B cell (primary cell): ENCODE data around the gene TMEM235. TPM values are rescaled to one million over a fixed set of nuclear protein-coding genes. Genes with fewer than 3 reads are reported as not detected.
A peak's percentile ranks its signal among the peaks of the same experiment; 100 is the strongest.

Source experiments
- ATAC-seq: fragments of 200-7000 bp; cut with Tn5 transposase; one replicate; pipeline ENCODE4 v1.10.0; 2021; ENCODE audit warnings: low read depth, mild to moderate bottlenecking, moderate number of reproducible peaks, moderate library complexity
- CTCF ChIA-PET: fragments of 350-600 bp; sonication (Branson Sonifier 250); formaldehyde crosslinking; loops from one replicate; lab custom pipeline; 2021; ENCODE audit warnings: antibody characterized with exemption, inconsistent platforms; lab: Charles Lee
- POLR2A ChIA-PET: fragments of 350-600 bp; sonication (Branson Sonifier 250); formaldehyde crosslinking; loops from one replicate; lab custom pipeline; 2021; ENCODE audit warnings: antibody characterized with exemption; lab: Charles Lee
- DNase-seq: peaks from one replicate; pipeline ENCODE4 v3.0.0; 2013
- H2AFZ ChIP-seq: 2 replicates; pipeline ENCODE4 v1.6.1; 2012; ENCODE audit warnings: mild to moderate bottlenecking, low read depth, low read length; ENCODE audit not compliant: insufficient read depth, poor library complexity, severe bottlenecking
- H3K27ac ChIP-seq, 2 donors: 1 replicate in 1 of 2; 2 replicates in 1 of 2; pipeline ENCODE4 v1.5.1; 2012 to 2013; ENCODE audit warnings: low read length in 2 of 2, mild to moderate bottlenecking in 2 of 2, moderate library complexity in 1 of 2
- H3K27me3 ChIP-seq, 4 experiments: fragments of 200-600 bp in 1 of 4; sonication (generic) in 1 of 4; replicated peaks in 1 of 4; 1 replicate in 2 of 4; 2 replicates in 2 of 4; pipeline versions ENCODE4 v1.6.1 to v1.7.0; 2013 to 2016; ENCODE audit warnings: low read length in 3 of 4, mild to moderate bottlenecking in 2 of 4, mixed read lengths in 1 of 4, moderate library complexity in 1 of 4; ENCODE audit not compliant: insufficient read depth in 4 of 4, control insufficient read depth in 3 of 4; ENCODE audit errors: control extremely low read depth in 1 of 4
- H3K36me3 ChIP-seq, 2 experiments: replicated peaks in 1 of 2; 1 replicate in 1 of 2; 2 replicates in 1 of 2; pipeline versions ENCODE4 v1.6.1 to v1.7.1; 2013; ENCODE audit warnings: low read length in 1 of 2; ENCODE audit not compliant: insufficient read depth in 2 of 2, control insufficient read depth in 1 of 2; ENCODE audit errors: control extremely low read depth in 1 of 2, extremely low read depth in 1 of 2
- H3K4me1 ChIP-seq, 2 donors: fragments of 200-600 bp in 1 of 2; sonication (generic) in 1 of 2; 1 replicate in 1 of 2; 2 replicates in 1 of 2; pipeline versions ENCODE4 v1.5.1 to v1.6.1; 2013 to 2017; ENCODE audit warnings: low read length in 2 of 2; ENCODE audit not compliant: control insufficient read depth in 2 of 2, insufficient read depth in 2 of 2
- H3K4me2 ChIP-seq: replicated peaks from 2 replicates; pipeline ENCODE3; 2012; ENCODE audit warnings: mild to moderate bottlenecking, low read depth, low read length; ENCODE audit not compliant: poor library complexity, severe bottlenecking
- H3K4me3 ChIP-seq, 5 experiments: fragments of 200-600 bp in 1 of 5; sonication (generic) in 1 of 5; 1 replicate in 3 of 5; 2 replicates in 2 of 5; pipeline versions ENCODE4 v1.5.1 to v1.7.0; 2011 to 2016; ENCODE audit warnings: low read length in 4 of 5, mild to moderate bottlenecking in 4 of 5, low read depth in 2 of 5, control low read depth in 1 of 5, moderate library complexity in 1 of 5; ENCODE audit not compliant: insufficient read depth in 1 of 5; ENCODE audit errors: control extremely low read depth in 1 of 5, extremely low read depth in 1 of 5
- H3K79me2 ChIP-seq: fragments of 200-600 bp; sonication (generic); one replicate; pipeline ENCODE4 v1.6.0; 2016; ENCODE audit warnings: low read length; ENCODE audit not compliant: control insufficient read depth, insufficient read depth
- H3K9ac ChIP-seq: fragments of 200-600 bp; sonication (generic); 2 replicates; pipeline ENCODE4 v1.6.1; 2017; ENCODE audit warnings: mild to moderate bottlenecking, low read length, moderate library complexity
- H3K9me3 ChIP-seq, 3 donors: one replicate each; pipeline versions ENCODE4 v1.6.1 to v1.7.1; 2013; ENCODE audit warnings: low read length in 2 of 3; ENCODE audit not compliant: control insufficient read depth in 2 of 3, insufficient read depth in 1 of 3; ENCODE audit errors: control extremely low read depth in 1 of 3
- H4K20me1 ChIP-seq: 2 replicates; pipeline ENCODE4 v1.6.0; 2012; ENCODE audit warnings: mild to moderate bottlenecking, low read length; ENCODE audit not compliant: insufficient read depth, control insufficient read depth, poor library complexity, severe bottlenecking
- H3K27ac Mint-ChIP-seq: one replicate; pipeline ENCODE4 v1.8.0; 2021; ENCODE audit warnings: mixed read lengths
- H3K27me3 Mint-ChIP-seq: one replicate; pipeline ENCODE4 v1.8.0; 2021; ENCODE audit warnings: mixed read lengths
- H3K4me1 Mint-ChIP-seq: one replicate; pipeline ENCODE4 v1.8.0; 2021; ENCODE audit warnings: mixed read lengths
- H3K4me3 Mint-ChIP-seq: one replicate; pipeline ENCODE4 v1.8.0; 2021; ENCODE audit warnings: mixed read lengths
- H3K9me3 Mint-ChIP-seq: one replicate; pipeline ENCODE4 v1.8.0; 2022; ENCODE audit warnings: mixed read lengths; ENCODE audit not compliant: insufficient read depth
- CTCF ChIP-seq: fragments of 200-600 bp; IDR thresholded peaks from one replicate; pipeline ENCODE4 v1.8.0; 2022; ENCODE audit warnings: antibody characterized with exemption, mild to moderate bottlenecking
- EZH2 ChIP-seq: IDR thresholded peaks from 2 replicates; pipeline ENCODE4 v1.6.1; 2012; ENCODE audit warnings: borderline replicate concordance, low read depth, mild to moderate bottlenecking, moderate library complexity, low read length; ENCODE audit not compliant: insufficient read depth, poor library complexity, severe bottlenecking
- WGBS: methylation state at CpG from one replicate; pipeline ENCODE4 v1.1.5; 2013; ENCODE audit warnings: missing lambda C conversion rate; ENCODE audit not compliant: insufficient coverage; 5-methylcytosine and 5-hydroxymethylcytosine counted together
- intact Hi-C: fragments of 100-400 bp; cut with micrococcal nuclease; formaldehyde crosslinking; loops from one replicate; pipeline ENCODE4 v1.10.0; 2022
- polyA plus RNA-seq: library from polyadenylated mRNA; depleted of rRNA; stranded (reverse); fragments of >200 nt; gene quantifications from 2 replicates; pipeline ENCODE4 v1.2.3, GENCODE V29; 2012
- total RNA-seq, 2 donors: library from RNA; stranded (reverse); fragments of 120-200 nt in 1 of 2; gene quantifications; 1 replicate in 1 of 2; 2 replicates in 1 of 2; pipeline versions ENCODE4 v1.2.3 to v1.2.4, GENCODE V29; 2013 to 2022

TMEM235 gene
- total and polyA plus RNA-seq, 2 donors (not counting 1 experiment from before 2014, with no cell fraction given) = not detected

GRCh38 chr17:78239489-78239931 lies 8.1 kb downstream of the TMEM235 start:
- H3K27me3 ChIP-seq = peaks cover 0 to 3% (median under 1%) of the 10 kb centered on the region in 4 experiments
- H3K4me3 Mint-ChIP-seq = no peak overlapping the region
- H3K9ac ChIP-seq = no peak overlapping the region
- peak; percentile 66 for DNase-seq
- intact Hi-C loops = no loop called here
- no peaks in the 10 kb centered on the region for H3K79me2 ChIP-seq
- H3K36me3 ChIP-seq = no peaks in the 10 kb centered on the region
- no peak overlapping the region for H3K4me3 ChIP-seq
- peaks cover 45% of the 10 kb centered on the region for H3K4me1 Mint-ChIP-seq
- H3K9me3 ChIP-seq = peaks cover 0 to 26% (median 0%) of the 10 kb centered on the region in 3 donors
- no peaks in the 10 kb centered on the region for H4K20me1 ChIP-seq
- peak overlapping the region; percentile 53 for H3K4me2 ChIP-seq
- H3K27ac ChIP-seq = no peak overlapping the region
- H3K9me3 Mint-ChIP-seq = no peaks in the 10 kb centered on the region
- H3K27me3 Mint-ChIP-seq = peaks cover 3% of the 10 kb centered on the region
- whole genome bisulfite sequencing = 72% methylated on average over 5 of the region's 9 CpGs
- CTCF ChIA-PET = interaction anchor here (0.9 kb wide), 1 partner anchor 12 kb away, joined by 3 read pairs; no protein-coding TSS in a partner anchor
- POLR2A ChIA-PET = interaction anchor here (0.5 kb wide), 2 partner anchors 62 to 1463 kb away, joined by 5 to 7 read pairs; no protein-coding TSS in a partner anchor
- TF ChIP-seq EZH2 (no peak), CTCF (no peak)
- peak; percentile 40 for ATAC-seq
- H3K27ac Mint-ChIP-seq = no peak overlapping the region
- peak overlapping the region; percentile 19 for H2AFZ ChIP-seq
- H3K4me1 ChIP-seq = peaks cover 26 to 34% of the 10 kb centered on the region in 2 donors

GRCh38 chr17:78240012-78240655 lies 8.7 kb downstream of the TMEM235 start:
- H4K20me1 ChIP-seq = no peaks in the 10 kb centered on the region
- no peaks in the 10 kb centered on the region for H3K9me3 Mint-ChIP-seq
- ChIA-PET POLR2A (no interaction called here), CTCF (interaction anchor here (0.9 to 3.2 kb wide), 3 partner anchors 11 to 155 kb away, joined by 4 to 26 read pairs (median 10); no protein-coding TSS in a partner anchor)
- no peak overlapping the region for H3K4me3 Mint-ChIP-seq
- ATAC-seq (no peak), DNase-seq (peak; percentile 13)
- H3K27me3 Mint-ChIP-seq = no peaks in the 10 kb centered on the region
- H3K4me1 Mint-ChIP-seq = peaks cover 45% of the 10 kb centered on the region
- peaks cover 0 to 2% (median 0%) of the 10 kb centered on the region in 4 experiments for H3K27me3 ChIP-seq
- intact Hi-C loops = no loop called here
- H3K4me1 ChIP-seq = peaks cover 26 to 34% of the 10 kb centered on the region in 2 donors
- TF ChIP-seq EZH2 (no peak), CTCF (no peak)
- H3K9ac ChIP-seq = no peak overlapping the region
- peaks cover 0 to 27% (median 0%) of the 10 kb centered on the region in 3 donors for H3K9me3 ChIP-seq
- H3K27ac ChIP-seq = no peak overlapping the region
- no peaks in the 10 kb centered on the region for H3K79me2 ChIP-seq
- 97% methylated on average over 9 of the region's 12 CpGs for WGBS
- H3K36me3 ChIP-seq = no peaks in the 10 kb centered on the region
- peak overlapping the region; percentile 32 for H3K27ac Mint-ChIP-seq
- no peak overlapping the region for H3K4me3 ChIP-seq
- no peak overlapping the region for H2AFZ ChIP-seq
- peak overlapping the region; percentile 53 for H3K4me2 ChIP-seq
